CD8-positive, alpha-beta memory T cell (primary cell): ENCODE data around the gene CTSH. TPM values are rescaled to one million over a fixed set of nuclear protein-coding genes. Genes with fewer than 3 reads are reported as not detected.
A peak's percentile ranks its signal among the peaks of the same experiment; 100 is the strongest.

Experiments
- CTCF ChIA-PET: fragments of 350-600 bp; sonication (Branson Sonifier 250); formaldehyde crosslinking; loops from one replicate; lab custom pipeline; 2021; ENCODE audit warnings: antibody characterized with exemption; lab: Charles Lee
- POLR2A ChIA-PET: fragments of 350-600 bp; sonication (Branson Sonifier 250); formaldehyde crosslinking; loops from one replicate; lab custom pipeline; 2021; ENCODE audit warnings: antibody characterized with exemption; lab: Charles Lee
- DNase-seq, 5 donors: peaks; one replicate each; pipeline versions ENCODE4 v3.0.0 to v3.0.0-alpha.2; 2020 to 2022; ENCODE audit warnings: mixed read lengths in 1 of 5
- H3K27ac ChIP-seq: one replicate; pipeline ENCODE4 v1.7.0; 2013; ENCODE audit warnings: low read depth, mild to moderate bottlenecking, low read length, moderate library complexity
- H3K27me3 ChIP-seq: 2 replicates; pipeline ENCODE4 v1.7.0; 2013; ENCODE audit warnings: low read length, mild to moderate bottlenecking; ENCODE audit not compliant: insufficient read depth, poor library complexity, severe bottlenecking
- H3K36me3 ChIP-seq: 2 replicates; pipeline ENCODE4 v1.7.0; 2013; ENCODE audit warnings: mild to moderate bottlenecking, low read length, moderate library complexity; ENCODE audit not compliant: insufficient read depth
- H3K4me1 ChIP-seq: 2 replicates; pipeline ENCODE4 v1.7.0; 2013; ENCODE audit warnings: mild to moderate bottlenecking, low read length, moderate library complexity; ENCODE audit not compliant: insufficient read depth
- H3K4me3 ChIP-seq: 2 replicates; pipeline ENCODE4 v1.7.0; 2013; ENCODE audit warnings: mild to moderate bottlenecking, low read length
- H3K9me3 ChIP-seq: 2 replicates; pipeline ENCODE4 v1.7.0; 2013; ENCODE audit warnings: mild to moderate bottlenecking, low read length
- H3K27ac Mint-ChIP-seq, 8 donors: one replicate each; pipeline ENCODE4 v1.8.0; 2020 to 2021; ENCODE audit warnings: mixed read lengths in 8 of 8, mild to moderate bottlenecking in 6 of 8, inconsistent platforms in 3 of 8, moderate library complexity in 3 of 8
- H3K27me3 Mint-ChIP-seq, 2 donors: one replicate each; pipeline ENCODE4 v1.8.0; 2020 to 2021; ENCODE audit warnings: mixed read lengths in 2 of 2, mild to moderate bottlenecking in 1 of 2, moderate library complexity in 1 of 2
- H3K36me3 Mint-ChIP-seq, 3 donors: one replicate each; pipeline ENCODE4 v1.8.0; 2020 to 2021; ENCODE audit warnings: mixed read lengths in 3 of 3, inconsistent platforms in 1 of 3, mild to moderate bottlenecking in 1 of 3
- H3K4me1 Mint-ChIP-seq, 3 donors: one replicate each; pipeline ENCODE4 v1.8.0; 2020 to 2021; ENCODE audit warnings: mixed read lengths in 3 of 3, inconsistent platforms in 1 of 3, mild to moderate bottlenecking in 1 of 3
- H3K4me3 Mint-ChIP-seq, 7 donors: one replicate each; pipeline ENCODE4 v1.8.0; 2020 to 2021; ENCODE audit warnings: mixed read lengths in 7 of 7, mild to moderate bottlenecking in 6 of 7, moderate library complexity in 4 of 7, inconsistent platforms in 2 of 7
- H3K9me3 Mint-ChIP-seq, 5 donors: one replicate each; pipeline ENCODE4 v1.8.0; 2020 to 2022; ENCODE audit warnings: mixed read lengths in 5 of 5, mild to moderate bottlenecking in 3 of 5, moderate library complexity in 2 of 5, inconsistent platforms in 1 of 5
- polyA plus RNA-seq: library from polyadenylated mRNA; unstranded; fragments of 300-500 nt; fragmentation: Illumina TruSeq; gene quantifications from one replicate; pipeline ENCODE4 v1.2.3, GENCODE V29; 2021
- total RNA-seq, 2 experiments: library from RNA; stranded (reverse); gene quantifications; one replicate each; pipeline ENCODE4 v1.2.3, GENCODE V29; 2021

CTSH gene
- total and polyA plus RNA-seq, 3 experiments from 2014 or later: 8.1 to 68.7 (median 9.8) TPM

DNA sequence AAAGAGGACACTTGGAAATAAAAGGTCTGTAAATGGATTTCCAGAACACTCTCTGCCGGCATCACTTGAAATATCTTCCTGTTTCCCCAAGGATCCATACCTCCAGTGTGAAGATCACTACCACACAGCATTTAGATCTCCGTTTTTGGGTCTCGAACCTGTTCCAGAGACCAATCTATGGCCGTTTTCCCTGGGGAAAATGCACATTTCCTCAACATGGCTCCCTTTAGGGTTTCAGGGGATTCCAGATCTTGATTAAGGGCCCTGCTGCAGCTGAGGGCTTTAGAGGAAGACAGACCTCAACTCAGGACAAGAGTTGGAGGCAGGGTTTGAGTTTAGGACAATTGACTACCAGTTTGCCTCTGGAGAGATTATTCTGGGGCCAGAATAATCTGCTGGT lies 2.1 kb downstream of the CTSH start:
- POLR2A ChIA-PET: no interaction called here
- Mint-ChIP-seq H3K36me3 (peaks cover 0 to 4% (median 0%) of the 10 kb centered on the region in 3 donors), H3K4me3 (no peak overlapping the region)

DNA sequence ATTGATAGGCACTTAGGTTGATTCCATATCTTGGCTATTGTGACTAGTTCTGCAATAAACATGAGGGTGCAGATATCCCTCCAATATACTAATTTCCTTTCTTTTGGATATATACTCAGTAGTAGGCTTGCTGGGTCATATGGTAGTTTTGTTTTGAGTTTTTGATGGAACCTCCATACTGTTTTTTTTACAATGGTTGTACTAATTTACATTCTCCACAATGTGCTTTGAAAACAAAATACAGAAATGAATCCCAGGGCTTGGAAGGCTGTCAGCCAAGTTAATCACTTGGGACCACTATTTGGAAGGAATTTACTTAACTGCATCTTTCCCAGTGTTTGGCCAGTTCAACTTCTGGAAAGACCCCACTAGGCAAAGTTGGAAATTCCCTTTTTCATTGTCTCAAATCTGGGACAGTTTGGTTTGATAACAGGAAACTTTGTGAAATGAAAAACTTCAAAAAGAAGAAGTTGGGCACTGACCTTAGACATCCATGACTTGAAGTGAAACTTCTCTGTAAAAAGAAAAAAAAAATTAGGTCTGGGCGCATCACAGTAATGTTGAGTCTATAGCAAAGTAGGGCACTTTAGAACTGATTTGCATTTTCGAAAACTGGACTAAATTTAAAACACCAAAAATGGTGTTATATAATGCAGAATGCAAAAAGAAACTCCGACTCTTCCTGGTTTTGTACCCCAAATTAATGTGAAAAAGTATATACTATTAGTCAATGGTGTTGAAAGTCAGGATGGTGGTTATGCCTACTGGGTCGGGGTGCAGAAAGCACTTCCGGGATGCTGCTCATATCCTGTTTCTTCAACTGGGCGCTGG lies 6.0 kb downstream of the CTSH start:
- Mint-ChIP-seq H3K36me3 (peaks cover 0 to 4% (median 0%) of the 10 kb centered on the region in 3 donors), H3K4me1 (peaks cover 16 to 27% (median 20%) of the 10 kb centered on the region in 3 donors), H3K27ac (peak overlapping the region in 7 of 8 donors; percentile 69 to 96 (median 90)), H3K4me3 (peak overlapping the region; percentile 17 to 82 (median 70)), H3K9me3 (no peaks in the 10 kb centered on the region), H3K27me3 (peaks cover 3 to 11% of the 10 kb centered on the region in 2 donors)
- no peaks in the 10 kb centered on the region for H3K9me3 ChIP-seq
- POLR2A ChIA-PET: no interaction called here
- H3K4me3 ChIP-seq: no peak overlapping the region
- H3K36me3 ChIP-seq: no peaks in the 10 kb centered on the region
- peak in 1 of 5 donors; percentile 22 for DNase-seq
- H3K27me3 ChIP-seq: no peaks in the 10 kb centered on the region
- H3K27ac ChIP-seq: no peak overlapping the region
- peaks cover 3% of the 10 kb centered on the region for H3K4me1 ChIP-seq
- CTCF ChIA-PET: no interaction called here

More for the DNA sequence above, 2.1 kb downstream of the CTSH start:
- Histone ChIP-seq H3K36me3 (no peaks in the 10 kb centered on the region), H3K27me3 (no peaks in the 10 kb centered on the region), H3K4me1 (peaks cover 8% of the 10 kb centered on the region), H3K9me3 (no peaks in the 10 kb centered on the region), H3K27ac (no peak overlapping the region), H3K4me3 (no peak overlapping the region)
- H3K4me1 Mint-ChIP-seq: peaks cover 23 to 28% (median 27%) of the 10 kb centered on the region in 3 donors
- peak overlapping the region in 3 of 8 donors; percentile 33 to 64 (median 42) for H3K27ac Mint-ChIP-seq
- no peaks in the 10 kb centered on the region for H3K9me3 Mint-ChIP-seq
- peaks cover 2 to 13% of the 10 kb centered on the region in 2 donors for H3K27me3 Mint-ChIP-seq
- DNase-seq: no peak
- CTCF ChIA-PET: interaction anchor here (1.1 kb wide), 1 partner anchor 38 kb away, joined by 3 read pairs; no protein-coding TSS in a partner anchor

GRCh38 chr15:78937132-78937739 lies 7.6 kb downstream of the CTSH start:
- Mint-ChIP-seq H3K27ac (peak overlapping the region in 1 of 8 donors; percentile 66), H3K9me3 (no peaks in the 10 kb centered on the region), H3K4me1 (peaks cover 12 to 24% (median 15%) of the 10 kb centered on the region in 3 donors), H3K27me3 (peaks cover 3 to 7% of the 10 kb centered on the region in 2 donors), H3K4me3 (no peak overlapping the region), H3K36me3 (peaks cover 0 to 4% (median 0%) of the 10 kb centered on the region in 3 donors)
- no peak overlapping the region for H3K27ac ChIP-seq
- no peak overlapping the region for H3K4me3 ChIP-seq
- POLR2A ChIA-PET: no interaction called here
- peaks cover 3% of the 10 kb centered on the region for H3K4me1 ChIP-seq
- DNase-seq: no peak
- no peaks in the 10 kb centered on the region for H3K36me3 ChIP-seq
- H3K27me3 ChIP-seq: no peaks in the 10 kb centered on the region
- no peaks in the 10 kb centered on the region for H3K9me3 ChIP-seq
- CTCF ChIA-PET: no interaction called here

- H3K9me3 ChIP-seq: no peaks in the 10 kb centered on the region
- no peak overlapping the region for H3K27ac ChIP-seq
- peaks cover 3% of the 10 kb centered on the region for H3K4me1 ChIP-seq
- H3K36me3 ChIP-seq: no peaks in the 10 kb centered on the region
- ChIA-PET POLR2A (no interaction called here), CTCF (no interaction called here)
- Mint-ChIP-seq H3K27me3 (peaks cover 3 to 7% of the 10 kb centered on the region in 2 donors), H3K9me3 (no peaks in the 10 kb centered on the region), H3K4me3 (no peak overlapping the region), H3K27ac (peak overlapping the region in 3 of 8 donors; percentile 5 to 78 (median 76)), H3K36me3 (peaks cover 0 to 4% (median 0%) of the 10 kb centered on the region in 3 donors), H3K4me1 (peaks cover 11 to 19% (median 12%) of the 10 kb centered on the region in 3 donors)
- H3K27me3 ChIP-seq: no peaks in the 10 kb centered on the region
- no peak overlapping the region for H3K4me3 ChIP-seq
- no peak for DNase-seq
Measured at GRCh38 chr15:78934655-78935023, 10.2 kb downstream of the CTSH start.

DNA sequence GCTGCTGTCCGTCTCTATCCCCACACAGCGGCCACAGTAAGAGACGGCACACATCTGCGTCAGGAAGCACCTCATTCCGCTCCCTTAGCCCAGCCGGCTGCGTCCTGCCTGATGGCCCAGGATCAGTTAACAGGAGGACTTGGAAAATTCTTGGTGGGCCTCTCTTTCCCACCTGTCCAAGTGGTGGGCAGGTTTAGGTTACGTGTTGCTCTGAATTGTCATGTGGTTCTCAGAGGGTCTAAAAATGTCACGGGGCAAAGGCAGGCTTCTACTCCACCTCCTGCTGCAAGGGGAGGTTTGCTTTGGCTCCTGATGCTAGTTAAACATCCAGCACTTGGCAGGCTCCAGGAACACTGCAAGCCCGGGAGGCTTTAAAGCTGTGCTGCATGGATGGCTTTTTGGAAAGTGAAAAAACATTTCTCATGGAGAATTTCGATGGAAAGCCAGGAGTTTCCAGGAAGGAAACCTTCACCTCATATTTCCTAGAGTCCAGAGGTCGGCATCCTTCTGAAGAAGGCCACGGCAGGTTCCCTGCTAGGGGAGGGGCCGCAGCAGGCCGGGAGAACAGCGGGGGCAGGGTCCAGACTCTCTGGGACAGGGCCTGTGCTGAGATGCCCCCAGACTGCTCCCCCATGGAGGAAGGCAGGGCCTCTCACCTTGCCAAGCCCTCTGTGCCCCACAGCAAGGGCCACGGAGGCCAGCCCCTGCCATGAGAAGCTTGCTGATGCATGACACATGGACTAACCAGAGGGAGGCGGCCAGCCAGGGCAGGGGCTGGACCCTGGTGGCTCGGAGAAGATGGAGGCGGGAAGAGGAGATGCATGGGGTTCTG lies 10.8 kb downstream of the CTSH start:
- no peak overlapping the region for H3K27ac ChIP-seq
- no peak for DNase-seq
- POLR2A ChIA-PET: no interaction called here
- Mint-ChIP-seq H3K27ac (peak overlapping the region in 3 of 8 donors; percentile 38 to 78 (median 76)), H3K4me1 (peaks cover 8 to 13% (median 8%) of the 10 kb centered on the region in 3 donors), H3K4me3 (no peak overlapping the region), H3K27me3 (peaks cover 2 to 7% of the 10 kb centered on the region in 2 donors), H3K9me3 (no peaks in the 10 kb centered on the region), H3K36me3 (peaks cover 0 to 4% (median 0%) of the 10 kb centered on the region in 3 donors)
- no peak overlapping the region for H3K4me3 ChIP-seq
- CTCF ChIA-PET: interaction anchor here (1.0 kb wide), 1 partner anchor 13 kb away, joined by 3 read pairs; no protein-coding TSS in a partner anchor
- no peaks in the 10 kb centered on the region for H3K27me3 ChIP-seq
- peaks cover 3% of the 10 kb centered on the region for H3K4me1 ChIP-seq
- H3K9me3 ChIP-seq: no peaks in the 10 kb centered on the region
- H3K36me3 ChIP-seq: no peaks in the 10 kb centered on the region

GRCh38 chr15:78933187-78933822 lies 11.5 kb downstream of the CTSH start:
- CTCF ChIA-PET: interaction anchor here (1.0 kb wide), 1 partner anchor 14 kb away, joined by 3 read pairs; no protein-coding TSS in a partner anchor
- H3K9me3 ChIP-seq: no peaks in the 10 kb centered on the region

GRCh38 chr15:78932258-78932808 lies 12.5 kb downstream of the CTSH start:
- ChIA-PET POLR2A (no interaction called here), CTCF (no interaction called here)
- H3K27ac Mint-ChIP-seq: no peak overlapping the region
- Histone ChIP-seq H3K4me3 (no peak overlapping the region), H3K27ac (no peak overlapping the region), H3K27me3 (no peaks in the 10 kb centered on the region), H3K9me3 (no peaks in the 10 kb centered on the region), H3K36me3 (no peaks in the 10 kb centered on the region), H3K4me1 (peaks cover 1% of the 10 kb centered on the region)
- peaks cover 0 to 3% (median 2%) of the 10 kb centered on the region in 3 donors for H3K4me1 Mint-ChIP-seq
- H3K27me3 Mint-ChIP-seq: peaks cover 0 to 1% of the 10 kb centered on the region in 2 donors
- no peak for DNase-seq
- H3K4me3 Mint-ChIP-seq: no peak overlapping the region
- peaks cover 1 to 5% (median 1%) of the 10 kb centered on the region in 3 donors for H3K36me3 Mint-ChIP-seq
- H3K9me3 Mint-ChIP-seq: no peaks in the 10 kb centered on the region

More at GRCh38 chr15:78933187-78933822, 11.5 kb downstream of the CTSH start:
- DNase-seq: no peak
- Histone ChIP-seq H3K27me3 (no peaks in the 10 kb centered on the region), H3K36me3 (no peaks in the 10 kb centered on the region), H3K4me1 (peaks cover 3% of the 10 kb centered on the region), H3K27ac (no peak overlapping the region), H3K4me3 (no peak overlapping the region)
- H3K4me1 Mint-ChIP-seq: peaks cover under 1 to 6% (median 5%) of the 10 kb centered on the region in 3 donors
- H3K36me3 Mint-ChIP-seq: peaks cover 0 to under 1% (median 0%) of the 10 kb centered on the region in 3 donors
- no peaks in the 10 kb centered on the region for H3K9me3 Mint-ChIP-seq
- peaks cover 1 to 2% of the 10 kb centered on the region in 2 donors for H3K27me3 Mint-ChIP-seq
- H3K27ac Mint-ChIP-seq: peak overlapping the region in 1 of 8 donors; percentile 38
- H3K4me3 Mint-ChIP-seq: no peak overlapping the region
- POLR2A ChIA-PET: no interaction called here
